Activated T-helper 2 cell treated with anti-CD3 and anti-CD28 coated beads, Interferon-gamma antibody, Interleukin-2, Interleukin-4, amounts not matched to agents 10 μg/mL and 5 μg/mL and 100 μg/mL, durations not matched to agents 14 hours and 24 hours and 36 hours (primary cell): Measurements from ENCODE around the gene MAP3K3. TPM values are rescaled to one million over a fixed set of nuclear protein-coding genes. Genes with fewer than 3 reads are reported as not detected.

Experiments used
- DNase-seq: peaks from one replicate; pipeline ENCODE4 v3.0.0; 2021; ENCODE audit warnings: low spot score
- H3K27ac Mint-ChIP-seq: one replicate; pipeline ENCODE4 v1.8.0; 2021; ENCODE audit warnings: mixed read lengths
- H3K27me3 Mint-ChIP-seq: one replicate; pipeline ENCODE4 v1.8.0; 2021; ENCODE audit warnings: low read depth, mixed read lengths
- H3K36me3 Mint-ChIP-seq: one replicate; pipeline ENCODE4 v1.8.0; 2021; ENCODE audit warnings: low read depth, mixed read lengths
- H3K4me1 Mint-ChIP-seq: one replicate; pipeline ENCODE4 v1.8.0; 2021; ENCODE audit warnings: low read depth, mixed read lengths
- H3K4me3 Mint-ChIP-seq: one replicate; pipeline ENCODE4 v1.8.0; 2021; ENCODE audit warnings: low read depth, mild to moderate bottlenecking, moderate library complexity, mixed read lengths
- H3K9me3 Mint-ChIP-seq: one replicate; pipeline ENCODE4 v1.8.0; 2021; ENCODE audit warnings: mixed read lengths
- intact Hi-C: fragments of 100-400 bp; cut with micrococcal nuclease; formaldehyde crosslinking; loops from one replicate; pipeline ENCODE4 v1.15.1; 2023
- total RNA-seq: library from RNA; stranded (reverse); gene quantifications from 2 replicates; pipeline ENCODE4 v1.2.3, GENCODE V29; 2022

MAP3K3 gene
- total RNA-seq, 1 donor from 2014 or later = 28.7 TPM

DNA sequence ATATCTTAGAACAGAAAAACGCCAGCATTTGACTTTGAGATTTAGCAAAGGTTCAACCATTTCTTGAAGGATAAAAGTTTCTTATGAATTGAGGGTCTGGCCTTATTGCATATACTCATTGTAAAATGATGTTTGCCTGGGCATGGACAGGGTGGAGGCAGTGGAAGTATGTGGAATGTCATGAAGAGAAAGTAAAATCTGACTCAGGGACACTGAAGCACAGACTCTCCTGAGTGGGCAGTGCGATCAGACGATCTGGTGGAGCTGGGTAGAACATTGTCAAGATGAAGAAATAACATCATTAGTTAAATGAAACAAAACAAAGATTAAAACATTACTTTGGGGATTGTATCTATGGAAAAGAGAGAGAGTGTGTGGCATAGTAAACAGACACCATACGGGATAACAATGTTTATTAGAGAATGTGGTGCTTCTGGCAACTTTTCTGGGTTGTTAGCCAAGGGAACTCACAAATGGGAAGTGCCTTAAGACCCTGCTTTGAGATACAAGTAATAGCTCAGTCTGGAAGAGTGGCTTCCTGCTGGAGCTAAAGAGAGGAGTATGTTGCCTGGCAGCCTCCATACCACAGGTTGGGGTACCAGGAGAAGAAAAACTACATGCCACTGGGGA lies 4.4 kb downstream of the MAP3K3 start:
- no peaks in the 10 kb centered on the region for H3K9me3 Mint-ChIP-seq
- H3K36me3 Mint-ChIP-seq = no peaks in the 10 kb centered on the region
- H3K27ac Mint-ChIP-seq = no peak overlapping the region
- DNase-seq = no peak
- intact Hi-C loops = no loop called here
- H3K4me3 Mint-ChIP-seq = no peak overlapping the region
- no peaks in the 10 kb centered on the region for H3K27me3 Mint-ChIP-seq
- H3K4me1 Mint-ChIP-seq = peaks cover 25% of the 10 kb centered on the region

GRCh38 chr17:63629627-63630026 lies 7.4 kb downstream of the MAP3K3 start:
- Mint-ChIP-seq H3K36me3 (peaks cover 7% of the 10 kb centered on the region), H3K4me1 (peaks cover 22% of the 10 kb centered on the region), H3K27me3 (no peaks in the 10 kb centered on the region), H3K9me3 (no peaks in the 10 kb centered on the region), H3K4me3 (no peak overlapping the region), H3K27ac (no peak overlapping the region)
- intact Hi-C loops = no loop called here
- DNase-seq = no peak

GRCh38 chr17:63631062-63631461 lies 8.8 kb downstream of the MAP3K3 start:
- Mint-ChIP-seq H3K9me3 (no peaks in the 10 kb centered on the region), H3K4me1 (peaks cover 14% of the 10 kb centered on the region), H3K27ac (no peak overlapping the region), H3K4me3 (no peak overlapping the region), H3K27me3 (no peaks in the 10 kb centered on the region), H3K36me3 (peaks cover 15% of the 10 kb centered on the region)
- DNase-seq = no peak
- intact Hi-C loops = no loop called here

DNA sequence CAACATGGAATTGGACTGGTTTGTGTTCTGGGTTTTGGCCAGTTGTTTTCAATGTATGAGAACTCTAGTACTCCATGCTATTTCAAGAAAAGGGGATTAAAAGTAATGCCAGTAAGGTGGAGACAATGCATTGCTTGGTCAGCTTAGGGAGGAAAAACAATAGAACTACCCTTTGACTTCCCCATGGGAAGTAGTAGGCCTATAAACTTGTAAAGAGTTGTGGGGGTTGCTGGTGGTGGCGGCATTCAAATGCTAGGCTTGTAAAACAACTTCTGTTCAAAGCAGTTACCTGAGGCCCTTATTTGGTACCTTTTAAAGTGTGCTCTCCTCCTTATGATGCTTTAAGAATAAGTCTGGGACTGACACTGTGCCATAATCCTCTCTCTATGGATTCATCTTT lies 9.4 kb downstream of the MAP3K3 start:
- Mint-ChIP-seq H3K4me1 (peaks cover 10% of the 10 kb centered on the region), H3K36me3 (peaks cover 21% of the 10 kb centered on the region), H3K4me3 (no peak overlapping the region), H3K27ac (no peak overlapping the region), H3K9me3 (no peaks in the 10 kb centered on the region), H3K27me3 (no peaks in the 10 kb centered on the region)
- DNase-seq = no peak
- intact Hi-C loops = no loop called here

DNA sequence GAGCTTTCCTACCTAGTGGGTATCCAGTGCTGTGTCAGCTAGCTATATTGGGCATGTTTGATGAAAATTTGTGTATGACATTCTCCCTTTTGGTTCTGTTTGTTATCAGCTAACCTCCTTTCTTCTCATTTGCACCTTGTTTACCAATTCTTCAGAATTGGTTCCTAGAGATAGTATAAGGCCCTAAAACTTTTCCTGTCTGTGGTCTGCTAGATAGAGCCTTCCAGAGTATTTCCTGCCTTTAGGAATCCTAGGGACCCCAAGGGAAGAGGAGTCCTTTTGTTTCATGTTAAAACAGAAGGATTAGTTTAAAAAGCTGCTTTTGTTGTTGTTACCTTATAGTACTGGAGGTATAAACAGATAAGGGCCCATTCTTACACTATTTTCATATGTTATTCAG lies 11.5 kb downstream of the MAP3K3 start:
- no peak overlapping the region for H3K4me3 Mint-ChIP-seq
- peaks cover 9% of the 10 kb centered on the region for H3K4me1 Mint-ChIP-seq
- no peaks in the 10 kb centered on the region for H3K9me3 Mint-ChIP-seq
- H3K27me3 Mint-ChIP-seq = no peaks in the 10 kb centered on the region
- peaks cover 26% of the 10 kb centered on the region for H3K36me3 Mint-ChIP-seq
- DNase-seq = no peak
- no peak overlapping the region for H3K27ac Mint-ChIP-seq
- intact Hi-C loops = no loop called here

DNA sequence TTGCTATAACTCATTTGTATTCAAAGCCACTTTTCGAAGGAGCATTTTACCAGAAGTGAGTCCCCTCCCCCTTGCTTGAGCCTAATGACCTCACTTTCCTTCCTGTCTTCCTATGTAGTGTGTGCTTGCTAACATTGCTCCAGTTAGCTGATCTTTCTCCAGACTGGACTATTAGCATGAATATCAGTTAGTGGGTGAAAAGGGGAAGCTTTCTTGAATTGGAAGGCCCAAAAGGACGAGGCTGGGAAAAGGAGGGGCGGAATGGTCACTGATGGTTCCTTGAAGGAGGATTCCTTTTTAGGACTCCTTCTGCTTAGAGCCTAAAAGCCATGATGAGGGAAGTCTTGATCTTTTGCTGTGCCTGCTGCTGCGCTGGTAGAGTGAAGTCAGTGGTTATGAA lies 11.9 kb downstream of the MAP3K3 start:
- H3K27ac Mint-ChIP-seq = peak overlapping the region; percentile 4
- intact Hi-C loops = no loop called here
- H3K36me3 Mint-ChIP-seq = peaks cover 26% of the 10 kb centered on the region
- no peak for DNase-seq
- H3K4me1 Mint-ChIP-seq = peaks cover 9% of the 10 kb centered on the region
- H3K9me3 Mint-ChIP-seq = no peaks in the 10 kb centered on the region
- no peaks in the 10 kb centered on the region for H3K27me3 Mint-ChIP-seq
- H3K4me3 Mint-ChIP-seq = no peak overlapping the region

- intact Hi-C loops = no loop called here
- Mint-ChIP-seq H3K27ac (no peak overlapping the region), H3K4me3 (no peak overlapping the region), H3K4me1 (peaks cover 9% of the 10 kb centered on the region), H3K27me3 (no peaks in the 10 kb centered on the region), H3K9me3 (no peaks in the 10 kb centered on the region), H3K36me3 (peaks cover 26% of the 10 kb centered on the region)
- DNase-seq = no peak
Observed at GRCh38 chr17:63634816-63635215, 12.6 kb downstream of the MAP3K3 start.

DNA sequence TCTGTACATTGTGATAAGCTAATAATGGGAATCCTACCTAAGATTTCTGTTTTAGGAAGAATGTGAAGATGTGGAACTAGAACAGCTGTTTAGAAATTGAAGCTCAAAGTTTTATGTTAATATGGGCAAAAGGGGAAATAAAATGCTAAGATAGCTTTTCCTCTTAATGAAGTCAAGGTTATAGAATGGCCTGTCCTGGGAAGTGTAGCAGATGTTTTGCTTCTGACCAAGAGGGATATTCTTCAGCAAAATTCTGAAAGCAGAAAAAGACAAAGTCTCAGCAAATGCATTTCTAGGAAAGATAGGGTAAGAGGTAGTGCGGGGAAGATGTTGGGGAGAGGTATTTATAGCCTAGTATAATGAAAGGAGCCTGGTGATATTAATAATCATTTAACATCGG lies 13.1 kb downstream of the MAP3K3 start:
- no peaks in the 10 kb centered on the region for H3K9me3 Mint-ChIP-seq
- peaks cover 9% of the 10 kb centered on the region for H3K4me1 Mint-ChIP-seq
- intact Hi-C loops = no loop called here
- DNase-seq = no peak
- peaks cover 26% of the 10 kb centered on the region for H3K36me3 Mint-ChIP-seq
- no peaks in the 10 kb centered on the region for H3K27me3 Mint-ChIP-seq
- H3K27ac Mint-ChIP-seq = no peak overlapping the region
- H3K4me3 Mint-ChIP-seq = no peak overlapping the region

GRCh38 chr17:63635787-63636186 lies 13.6 kb downstream of the MAP3K3 start:
- no peak for DNase-seq
- intact Hi-C loops = no loop called here
- H3K27ac Mint-ChIP-seq = no peak overlapping the region
- peaks cover 26% of the 10 kb centered on the region for H3K36me3 Mint-ChIP-seq
- H3K4me1 Mint-ChIP-seq = peaks cover 9% of the 10 kb centered on the region
- no peaks in the 10 kb centered on the region for H3K9me3 Mint-ChIP-seq
- H3K4me3 Mint-ChIP-seq = no peak overlapping the region
- H3K27me3 Mint-ChIP-seq = no peaks in the 10 kb centered on the region

GRCh38 chr17:63639125-63639524 lies 16.9 kb downstream of the MAP3K3 start:
- Mint-ChIP-seq H3K9me3 (no peaks in the 10 kb centered on the region), H3K27me3 (no peaks in the 10 kb centered on the region), H3K36me3 (peaks cover 18% of the 10 kb centered on the region), H3K4me3 (no peak overlapping the region), H3K27ac (no peak overlapping the region), H3K4me1 (peaks cover 3% of the 10 kb centered on the region)
- intact Hi-C loops = no loop called here
- no peak for DNase-seq

- H3K4me3 Mint-ChIP-seq = no peak overlapping the region
- H3K4me1 Mint-ChIP-seq = no peaks in the 10 kb centered on the region
Observed at GRCh38 chr17:63640038-63640437, 17.8 kb downstream of the MAP3K3 start.

GRCh38 chr17:63641692-63642448 lies 19.7 kb downstream of the MAP3K3 start:
- no peak for DNase-seq
- H3K4me1 Mint-ChIP-seq = peaks cover 7% of the 10 kb centered on the region
- H3K27ac Mint-ChIP-seq = no peak overlapping the region
- no peak overlapping the region for H3K4me3 Mint-ChIP-seq
- peaks cover 13% of the 10 kb centered on the region for H3K36me3 Mint-ChIP-seq
- H3K9me3 Mint-ChIP-seq = no peaks in the 10 kb centered on the region
- H3K27me3 Mint-ChIP-seq = no peaks in the 10 kb centered on the region
- intact Hi-C loops = no loop called here

More at GRCh38 chr17:63640038-63640437, 17.8 kb downstream of the MAP3K3 start:
- DNase-seq = no peak
- no peak overlapping the region for H3K27ac Mint-ChIP-seq
- intact Hi-C loops = no loop called here
- H3K36me3 Mint-ChIP-seq = peaks cover 21% of the 10 kb centered on the region
- H3K27me3 Mint-ChIP-seq = no peaks in the 10 kb centered on the region
- no peaks in the 10 kb centered on the region for H3K9me3 Mint-ChIP-seq

- H3K27ac Mint-ChIP-seq = no peak overlapping the region
- H3K4me3 Mint-ChIP-seq = no peak overlapping the region
- intact Hi-C loops = no loop called here
- H3K4me1 Mint-ChIP-seq = peaks cover 9% of the 10 kb centered on the region
- no peaks in the 10 kb centered on the region for H3K9me3 Mint-ChIP-seq
- H3K36me3 Mint-ChIP-seq = peaks cover 27% of the 10 kb centered on the region
- no peak for DNase-seq
- no peaks in the 10 kb centered on the region for H3K27me3 Mint-ChIP-seq
Observed at GRCh38 chr17:63644846-63645245, 22.6 kb downstream of the MAP3K3 start.
